Body of pancreas (tissue), 4 donors: ENCODE results near the gene TFB1M. TPM values are rescaled to one million over a fixed set of nuclear protein-coding genes. Genes with fewer than 3 reads are reported as not detected.

ENCODE experiments used
- ATAC-seq: fragments of 150-250 bp; one replicate; pipeline ENCODE4 v1.9.1; 2016
- DNase-seq, 4 donors: peaks; one replicate each; pipeline ENCODE4 v3.0.0-alpha.2; 2019
- H3K27ac ChIP-seq, 4 donors: fragments of 200-600 bp; sonication (generic); 1 replicate in 3 of 4; 2 replicates in 1 of 4; pipeline versions ENCODE4 v1.5.1 to v1.6.1; 2016 to 2019; ENCODE audit warnings: mild to moderate bottlenecking in 1 of 4, mixed read lengths in 1 of 4, moderate library complexity in 1 of 4
- H3K27me3 ChIP-seq, 2 donors: fragments of 200-600 bp; sonication (generic); one replicate each; pipeline ENCODE4 v1.6.0; 2016; ENCODE audit warnings: mild to moderate bottlenecking in 1 of 2
- H3K36me3 ChIP-seq, 2 donors: fragments of 200-600 bp; sonication (generic); replicated peaks in 1 of 2; 2 replicates each; pipeline ENCODE4 v1.5.1; 2016; ENCODE audit warnings: low read depth in 2 of 2; ENCODE audit not compliant: insufficient read depth in 1 of 2
- H3K4me1 ChIP-seq: fragments of 200-600 bp; sonication (generic); one replicate; pipeline ENCODE4 v1.6.0; 2016
- H3K4me3 ChIP-seq, 2 donors: fragments of 200-600 bp; sonication (generic); 1 replicate in 1 of 2; 2 replicates in 1 of 2; pipeline ENCODE4 v1.5.1; 2016 to 2019
- H3K9me3 ChIP-seq, 3 donors: fragments of 200-600 bp; sonication (generic); 1 replicate in 2 of 3; 2 replicates in 1 of 3; pipeline ENCODE4 v1.5.1; 2016
- CTCF ChIP-seq, 7 experiments: fragments of 450-650 bp in 4 of 7; fragments of 200-600 bp in 3 of 7; sonication (generic) in 3 of 7; IDR thresholded peaks; one replicate each; pipeline ENCODE4 v1.5.1; 2016 to 2019; ENCODE audit warnings: antibody characterized with exemption in 7 of 7
- POLR2A ChIP-seq, 3 donors: fragments of 450-650 bp; IDR thresholded peaks; one replicate each; pipeline ENCODE4 v1.6.1; 2016; ENCODE audit warnings: antibody characterized with exemption in 3 of 3, mild to moderate bottlenecking in 2 of 3
- WGBS, 2 donors: methylation state at CpG; one replicate each; pipeline ENCODE4 v1.1.5; 2017; 5-methylcytosine and 5-hydroxymethylcytosine counted together
- intact Hi-C: fragments of 100-400 bp; cut with DNase I; formaldehyde crosslinking; loops from one replicate; pipeline ENCODE4 v1.15.1; 2023
- total RNA-seq, 2 donors: library from RNA; depleted of rRNA; stranded (reverse); fragments of >200 nt; gene quantifications; one replicate each; pipeline ENCODE4 v1.1.0, GENCODE V29; 2016

Gene TFB1M
- total RNA-seq, 2 donors from 2014 or later = 8.8 to 9.9 TPM

GRCh38 chr6:155325700-155326516 is 11.6 kb upstream of the TFB1M start:
- ATAC-seq = no peak
- no peak overlapping the region for H3K27ac ChIP-seq
- no peaks in the 10 kb centered on the region for H3K27me3 ChIP-seq
- H3K9me3 ChIP-seq = no peaks in the 10 kb centered on the region
- H3K4me1 ChIP-seq = peaks cover 21% of the 10 kb centered on the region
- no peaks in the 10 kb centered on the region for H3K36me3 ChIP-seq
- 69 to 83% methylated on average over 6 of the region's 6 CpGs for WGBS, 2 donors
- DNase-seq = no peak
- TF ChIP-seq CTCF (IDR thresholded peaks at IDR 0.05) = no peak
- H3K4me3 ChIP-seq = no peak overlapping the region
- intact Hi-C loops = no loop called here

GRCh38 chr6:155324993-155325392 is 10.7 kb upstream of the TFB1M start:
- Histone ChIP-seq H3K27ac (no peak overlapping the region), H3K27me3 (no peaks in the 10 kb centered on the region), H3K4me3 (no peak overlapping the region), H3K9me3 (no peaks in the 10 kb centered on the region), H3K36me3 (no peaks in the 10 kb centered on the region), H3K4me1 (peaks cover 21% of the 10 kb centered on the region)
- no peak for TF ChIP-seq CTCF (IDR thresholded peaks at IDR 0.05)
- no peak for DNase-seq
- intact Hi-C loops = no loop called here
- no peak for ATAC-seq

GRCh38 chr6:155324172-155324571 is 9.9 kb upstream of the TFB1M start:
- Histone ChIP-seq H3K36me3 (no peaks in the 10 kb centered on the region), H3K4me1 (peaks cover 17% of the 10 kb centered on the region), H3K4me3 (no peak overlapping the region), H3K27me3 (no peaks in the 10 kb centered on the region), H3K27ac (no peak overlapping the region), H3K9me3 (no peaks in the 10 kb centered on the region)
- DNase-seq (no peak), ATAC-seq (no peak)
- TF ChIP-seq POLR2A (IDR thresholded peaks at IDR 0.05) = no peak
- WGBS, 2 donors = 71 to 82% methylated on average over 2 of the region's 2 CpGs
- intact Hi-C loops = no loop called here

- H3K9me3 ChIP-seq = no peaks in the 10 kb centered on the region
- TF ChIP-seq POLR2A (IDR thresholded peaks at IDR 0.05) = no peak
- no peak for TF ChIP-seq CTCF (IDR thresholded peaks at IDR 0.05)
- peaks cover 4% of the 10 kb centered on the region for H3K4me1 ChIP-seq
- no peaks in the 10 kb centered on the region for H3K36me3 ChIP-seq
- no peaks in the 10 kb centered on the region for H3K27me3 ChIP-seq
- H3K4me3 ChIP-seq = no peak overlapping the region
- ATAC-seq (no peak), DNase-seq (no peak)
- no peak overlapping the region for H3K27ac ChIP-seq
- 86 to 92% methylated on average over 4 of the region's 4 CpGs for WGBS, 2 donors
- intact Hi-C loops = no loop called here
Measured at GRCh38 chr6:155319902-155320301, 5.6 kb upstream of the TFB1M start.

GRCh38 chr6:155317186-155317585 is 2.9 kb upstream of the TFB1M start:
- H3K9me3 ChIP-seq = no peaks in the 10 kb centered on the region
- peaks cover 4% of the 10 kb centered on the region for H3K4me1 ChIP-seq
- 85 to 91% methylated on average over 1 of the region's 1 CpG for WGBS, 2 donors
- H3K4me3 ChIP-seq = no peak overlapping the region
- no peaks in the 10 kb centered on the region for H3K27me3 ChIP-seq
- no peak overlapping the region for H3K27ac ChIP-seq
- DNase-seq (no peak), ATAC-seq (no peak)
- no peak for TF ChIP-seq POLR2A (IDR thresholded peaks at IDR 0.05)
- TF ChIP-seq CTCF (IDR thresholded peaks at IDR 0.05) = no peak
- no peaks in the 10 kb centered on the region for H3K36me3 ChIP-seq
- intact Hi-C loops = no loop called here
